HG03025 (cell line): ENCODE results near the gene ZFAND3.
"Not testable (repeated sequence)": the region's sequence is repeated elsewhere in the genome, so short reads cannot be mapped to it uniquely, and the experiment has no call there.

Experiments used
- ATAC-seq: cut with Tn5 transposase; IDR thresholded peaks from one replicate; pipeline ENCODE4 v1.9.1; 2021; ENCODE audit warnings: mild to moderate bottlenecking, moderate library complexity; ENCODE audit not compliant: unreplicated experiment, low FRiP score

The ZFAND3 gene

DNA sequence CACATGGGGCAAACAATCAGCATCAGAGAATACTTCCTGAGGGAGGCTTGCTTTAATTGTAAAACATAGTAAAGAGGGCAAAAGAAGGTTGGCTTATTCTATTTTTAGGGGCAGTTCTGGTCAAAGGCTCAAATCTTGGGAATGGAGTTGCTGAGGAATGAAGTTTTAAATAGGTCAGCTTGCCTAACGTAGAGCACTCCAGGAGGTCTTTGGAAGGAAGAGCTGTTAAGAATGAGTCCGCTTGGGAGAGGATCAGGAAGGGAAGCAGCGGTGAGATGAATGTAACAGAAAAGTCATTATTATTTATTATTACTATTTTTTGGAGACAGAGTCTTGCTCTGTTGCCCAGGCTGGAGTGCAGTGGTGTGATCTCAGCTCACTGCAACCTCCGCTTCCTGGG is 108.7 kb downstream of the ZFAND3 start:
- no peak for ATAC-seq

DNA sequence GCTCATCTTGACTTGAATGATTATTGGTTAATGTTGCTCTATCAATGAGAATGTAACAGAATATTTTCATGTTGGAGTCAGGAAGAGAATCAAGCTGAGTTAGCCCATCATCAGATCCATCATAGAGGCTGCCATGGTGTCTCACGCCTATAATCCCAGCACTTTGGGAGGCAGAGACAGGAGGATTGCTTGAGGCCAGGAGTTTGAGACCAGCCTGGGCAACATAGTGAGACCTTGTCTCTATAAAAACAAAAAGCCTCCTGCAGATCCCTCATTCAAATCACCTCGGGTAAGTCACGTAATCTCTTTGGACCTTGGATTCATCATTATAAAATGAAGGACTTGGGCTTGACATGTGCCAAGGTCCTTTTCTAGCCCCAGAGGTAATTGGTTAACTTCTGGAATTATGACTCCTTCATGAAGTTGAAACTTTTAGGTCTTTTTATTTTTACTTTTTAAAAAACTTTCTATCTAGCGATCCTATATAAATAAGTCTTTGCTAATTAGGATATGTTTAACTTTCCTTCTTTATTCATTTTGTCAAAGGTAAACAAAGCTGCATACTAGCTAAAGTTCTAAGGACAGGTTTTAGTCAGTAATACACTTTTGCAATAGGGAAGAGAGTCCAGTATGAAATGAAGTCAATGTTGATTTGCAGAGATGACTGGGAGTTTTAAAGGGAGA is 110.9 kb downstream of the ZFAND3 start:
- ATAC-seq, result no peak

DNA sequence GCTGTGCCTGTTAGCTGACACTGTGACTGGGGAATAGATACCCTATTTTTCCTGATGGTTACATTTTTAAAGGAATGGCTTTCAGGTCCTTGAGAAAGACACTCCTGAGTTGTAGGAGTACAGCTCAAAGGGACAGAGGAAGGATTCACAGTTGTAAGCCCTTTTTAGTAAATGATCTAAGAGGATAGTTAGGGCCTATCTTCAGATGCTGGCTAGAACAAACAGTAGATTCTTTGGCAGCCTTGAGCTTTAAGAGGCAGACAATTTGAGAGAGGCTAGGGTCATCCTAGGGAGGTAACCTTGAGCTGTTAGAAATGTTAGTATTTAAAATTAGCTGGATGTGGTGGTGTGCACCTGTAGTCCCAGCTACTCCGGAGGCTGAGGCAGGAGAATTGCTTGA is 111.5 kb downstream of the ZFAND3 start:
- ATAC-seq, result no peak

DNA sequence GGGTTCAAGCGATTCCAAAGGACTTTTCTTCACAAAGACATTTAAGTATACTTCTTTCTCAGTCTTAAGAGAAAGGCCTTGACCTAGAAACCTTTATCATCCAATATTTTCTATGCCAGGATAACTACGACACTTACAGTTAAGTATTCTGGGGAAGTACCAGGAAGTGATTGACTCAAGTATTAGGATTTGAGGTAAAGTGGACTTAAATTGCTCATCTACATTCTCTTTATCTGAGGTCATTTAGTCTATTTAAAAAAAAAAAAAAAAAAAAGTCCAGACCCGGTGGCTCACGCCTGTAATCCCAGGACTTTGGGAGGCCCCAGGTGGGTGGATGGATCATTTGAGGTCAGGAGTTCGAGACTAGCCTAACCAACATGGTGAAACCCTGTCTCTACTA is 114.7 kb downstream of the ZFAND3 start:
- no peak for ATAC-seq

DNA sequence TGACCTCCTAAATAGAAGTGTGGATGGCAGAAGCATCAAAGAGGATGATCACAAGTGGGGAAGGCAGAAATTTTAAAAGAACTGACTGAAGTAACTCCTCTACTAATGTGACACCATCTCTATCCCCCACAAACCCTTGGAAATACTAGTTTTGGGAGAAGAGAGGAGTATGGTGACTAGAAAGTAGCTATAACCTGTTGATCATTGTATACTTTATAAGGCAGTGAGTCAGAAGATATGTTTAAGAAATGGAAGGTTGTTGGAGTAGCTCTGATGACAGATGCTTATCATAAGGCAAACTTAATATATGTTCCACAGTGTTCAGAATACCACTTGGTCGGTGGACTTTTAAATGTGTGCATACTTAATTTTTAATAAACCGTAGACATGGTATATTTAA is 116.6 kb downstream of the ZFAND3 start:
- no peak for ATAC-seq

DNA sequence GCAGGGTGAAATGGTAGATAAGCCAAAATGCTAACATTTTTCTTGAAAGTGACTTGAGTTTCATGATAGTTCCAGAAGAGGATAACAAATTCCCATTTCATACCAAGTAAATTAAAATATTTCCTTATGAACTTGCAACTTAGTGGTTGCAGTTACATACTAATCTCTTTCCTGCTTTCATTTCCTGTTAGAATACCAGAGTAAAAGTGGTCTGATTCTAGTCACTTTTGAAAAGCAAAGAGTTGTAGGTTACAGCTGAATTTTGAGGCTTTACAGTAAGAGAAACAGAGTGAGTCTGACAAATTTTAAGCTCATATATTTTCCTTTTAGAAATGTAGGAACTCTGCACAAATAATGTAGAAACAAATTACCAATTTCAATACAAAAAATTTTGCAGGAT is 117.4 kb downstream of the ZFAND3 start:
- no peak for ATAC-seq

DNA sequence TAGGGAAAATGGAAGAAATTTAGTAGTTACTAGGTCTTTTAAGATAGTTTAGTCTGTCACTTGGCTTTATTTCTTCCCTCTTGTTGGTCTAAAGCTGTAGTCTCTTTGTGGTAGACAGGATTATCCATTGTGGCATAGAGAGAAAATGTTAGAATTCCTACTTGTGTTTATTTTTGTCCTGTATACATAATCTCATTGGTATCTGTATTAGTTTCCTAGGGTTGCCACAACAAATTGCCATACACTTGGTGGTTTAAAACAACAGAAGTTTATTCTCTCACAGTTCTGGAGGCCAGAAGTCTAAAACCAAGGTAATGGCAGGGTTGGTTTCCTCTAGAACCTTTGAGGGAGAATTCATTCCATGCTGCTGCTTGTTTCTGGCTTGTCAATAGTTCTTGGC is 119.4 kb downstream of the ZFAND3 start:
- ATAC-seq, result no peak

DNA sequence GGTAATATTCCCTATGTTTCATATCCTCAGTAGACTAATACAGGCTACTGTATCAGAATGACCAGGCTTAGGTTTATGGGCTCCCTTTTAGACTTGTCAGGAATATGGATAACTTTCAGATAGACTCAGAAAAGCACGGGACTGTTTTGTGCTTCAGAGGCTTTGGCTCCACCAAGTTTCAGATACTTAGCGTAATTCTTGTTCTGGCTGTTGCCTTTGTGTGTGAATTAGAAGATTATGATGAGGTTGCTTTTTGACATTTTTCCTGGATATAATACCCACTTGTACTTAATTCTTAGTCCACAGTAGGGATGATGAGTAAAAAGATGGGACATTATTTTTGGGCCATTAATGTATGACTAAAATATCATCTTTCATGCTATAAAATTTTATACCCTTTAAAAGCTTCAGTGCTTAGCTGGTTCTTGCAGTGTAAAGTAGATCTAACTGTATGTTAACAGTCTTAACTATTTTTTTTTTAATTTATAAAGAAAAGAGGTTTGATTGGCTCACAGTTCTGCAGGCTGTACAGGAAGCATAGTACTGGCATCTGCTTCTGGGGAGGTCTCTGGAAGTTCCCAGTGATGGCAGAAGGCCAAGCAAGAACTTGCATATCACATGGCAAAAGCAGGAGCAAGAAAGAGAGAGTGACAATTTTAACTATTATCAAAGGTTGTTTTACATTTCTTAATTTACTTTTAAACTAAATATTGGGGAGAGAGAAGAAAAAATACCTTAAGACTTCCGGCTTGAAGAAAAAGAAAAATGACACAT is 120.7 kb downstream of the ZFAND3 start:
- no peak for ATAC-seq

DNA sequence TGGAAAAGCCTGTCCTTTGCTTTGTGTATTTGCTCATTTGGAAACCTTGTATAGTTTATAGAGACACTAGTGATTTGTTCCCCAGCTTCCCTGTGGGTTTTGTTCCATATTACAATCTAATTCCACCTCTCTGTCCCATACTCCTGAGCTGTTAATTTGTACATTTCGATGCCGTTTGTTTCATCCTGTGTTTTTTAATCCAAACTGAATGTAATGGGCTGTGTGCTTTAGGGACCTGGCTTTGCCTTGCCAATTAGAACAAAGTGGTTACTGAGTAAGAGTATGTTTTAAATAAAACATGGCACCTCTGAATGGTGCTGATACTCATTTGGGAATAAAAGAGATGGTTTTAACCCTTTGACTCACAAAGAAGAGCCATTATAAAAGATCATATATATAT is 122.3 kb downstream of the ZFAND3 start:
- ATAC-seq, result no peak

DNA sequence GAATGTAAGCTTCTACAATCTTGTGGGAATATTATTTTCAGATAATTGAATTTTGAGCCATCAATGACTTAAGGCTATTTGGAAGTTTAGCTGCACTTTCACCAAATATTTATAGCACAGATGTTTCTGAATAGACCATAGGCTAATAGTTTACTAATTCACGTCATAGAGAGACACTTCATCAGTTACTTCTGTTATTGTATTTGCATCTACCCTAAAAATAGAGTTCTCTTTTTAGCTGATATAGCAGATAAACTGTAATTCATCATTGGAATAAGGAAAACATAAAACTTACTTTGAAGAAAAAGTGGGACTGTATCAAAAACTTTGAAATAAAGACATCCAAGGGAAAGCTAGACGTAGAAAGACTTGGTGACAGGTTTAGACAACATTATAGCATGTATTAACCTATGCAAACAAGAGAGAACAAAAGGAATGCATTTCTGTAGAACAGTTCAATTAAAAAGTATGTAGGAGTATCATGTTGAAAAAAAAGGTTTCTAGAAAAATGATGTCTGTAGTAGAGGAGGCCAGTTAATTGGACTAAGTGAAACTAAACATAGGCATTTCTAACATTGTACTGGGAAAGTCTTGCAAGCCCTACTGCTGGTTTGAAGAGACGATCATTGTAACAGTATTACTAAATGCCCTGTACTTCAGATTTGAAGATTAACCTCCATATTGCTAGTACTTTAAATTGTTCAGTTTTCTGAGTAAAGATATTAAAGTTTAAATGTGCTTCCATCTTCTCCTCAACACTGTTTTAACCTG is 123.3 kb downstream of the ZFAND3 start:
- no peak for ATAC-seq

DNA sequence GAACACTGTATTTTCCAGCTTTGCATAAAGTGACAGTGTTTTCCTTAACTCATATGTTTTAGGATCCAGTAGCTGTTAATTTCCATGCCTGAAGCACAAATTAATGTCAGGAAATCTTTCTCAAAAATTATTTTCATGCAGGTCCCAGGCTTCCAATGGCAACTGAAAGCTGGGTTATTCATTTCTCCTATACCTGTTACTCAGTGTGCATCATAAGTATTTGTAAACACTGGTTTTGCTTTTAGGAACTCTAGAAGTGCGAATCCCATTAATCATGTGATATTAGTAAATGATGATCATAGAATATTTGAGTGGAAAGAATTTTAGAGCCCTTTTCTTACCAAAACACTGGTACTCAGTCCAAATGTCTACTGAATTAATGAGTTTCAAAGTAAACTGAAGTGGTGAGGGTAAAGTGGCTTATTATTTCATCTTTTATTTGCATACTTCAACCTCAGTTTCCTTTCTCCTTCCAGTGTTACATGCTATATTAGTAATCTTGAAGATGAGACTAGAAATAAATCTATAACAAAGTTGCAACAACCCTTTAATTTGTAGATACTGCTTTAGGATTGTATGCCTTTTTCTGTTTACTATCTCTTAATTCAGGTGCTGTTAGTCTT is 124.0 kb downstream of the ZFAND3 start:
- no peak for ATAC-seq

DNA sequence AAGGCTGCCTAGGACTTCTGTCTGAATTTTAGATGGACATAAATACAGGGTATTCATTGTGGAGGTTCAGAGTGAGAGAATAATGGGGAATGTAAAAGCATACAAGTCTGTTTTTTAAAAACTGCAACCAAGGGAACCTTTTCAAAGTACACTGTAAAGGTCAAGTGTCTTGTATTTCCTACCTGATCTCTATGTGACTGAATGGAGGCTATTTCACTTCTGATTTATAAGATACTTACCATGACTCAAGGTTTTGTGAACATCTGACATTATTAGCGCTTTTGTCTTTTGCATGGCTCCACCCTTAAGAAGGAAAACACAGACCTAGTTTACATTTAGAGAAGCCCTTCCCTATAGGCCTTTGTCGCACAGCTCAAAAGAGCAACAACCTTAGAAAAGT is 126.5 kb downstream of the ZFAND3 start:
- ATAC-seq, result no peak

DNA sequence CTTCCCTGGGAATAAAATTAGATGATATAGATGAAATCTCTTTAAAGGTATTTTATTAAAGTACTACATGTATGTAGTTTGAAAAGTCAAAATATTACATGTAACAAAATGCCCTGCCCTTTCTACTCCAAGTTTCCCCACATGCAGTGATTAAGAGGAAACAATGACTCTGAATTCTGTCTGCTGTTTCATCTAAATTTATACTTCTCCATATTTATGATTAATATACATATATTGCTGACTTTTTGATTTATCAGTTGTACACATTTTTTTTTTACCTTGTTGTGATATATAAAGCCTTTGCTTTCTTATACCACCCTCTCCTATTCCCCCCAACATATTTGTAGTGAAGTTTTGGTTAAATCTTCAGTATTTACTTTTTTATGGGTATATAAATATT is 127.9 kb downstream of the ZFAND3 start:
- ATAC-seq, result no peak

DNA sequence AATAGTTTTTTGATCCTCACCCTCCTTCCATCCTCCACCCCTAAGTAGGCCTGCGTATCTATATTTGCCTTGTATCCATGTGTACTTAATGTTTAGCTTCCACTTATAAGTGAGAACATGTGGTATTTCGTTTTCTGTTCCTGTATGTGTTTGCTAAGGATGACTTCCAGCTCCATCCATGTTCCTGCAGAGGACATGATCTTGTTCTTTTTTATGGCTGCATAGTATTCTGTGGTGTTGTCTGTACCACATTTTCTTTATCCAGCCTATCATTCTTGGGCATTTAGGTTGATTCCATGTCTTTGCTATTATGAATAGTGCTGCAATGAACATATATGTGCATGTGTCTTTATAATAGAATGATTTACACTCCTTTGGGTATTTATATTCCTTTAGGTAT is 129.1 kb downstream of the ZFAND3 start:
- ATAC-seq, result not testable (repeated sequence)

DNA sequence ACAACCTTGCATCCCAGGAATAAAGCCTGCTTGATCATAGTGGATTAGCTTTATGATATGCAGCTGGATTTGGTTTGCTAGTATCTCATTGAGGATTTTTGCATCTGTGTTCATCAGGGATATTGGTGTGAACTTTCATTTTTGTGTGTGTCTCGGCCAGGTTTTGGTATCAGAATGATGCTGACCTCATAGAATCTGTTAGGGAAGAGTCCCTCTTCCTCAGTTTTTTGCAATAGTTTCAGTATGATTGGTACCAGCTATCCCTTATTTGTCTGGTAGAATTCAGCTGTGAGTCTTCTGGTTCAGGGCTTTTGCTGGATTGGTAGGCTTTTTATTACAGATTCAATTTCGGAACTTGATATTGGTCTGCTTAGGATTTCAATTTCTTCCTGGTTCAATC is 132.5 kb downstream of the ZFAND3 start:
- no peak for ATAC-seq

DNA sequence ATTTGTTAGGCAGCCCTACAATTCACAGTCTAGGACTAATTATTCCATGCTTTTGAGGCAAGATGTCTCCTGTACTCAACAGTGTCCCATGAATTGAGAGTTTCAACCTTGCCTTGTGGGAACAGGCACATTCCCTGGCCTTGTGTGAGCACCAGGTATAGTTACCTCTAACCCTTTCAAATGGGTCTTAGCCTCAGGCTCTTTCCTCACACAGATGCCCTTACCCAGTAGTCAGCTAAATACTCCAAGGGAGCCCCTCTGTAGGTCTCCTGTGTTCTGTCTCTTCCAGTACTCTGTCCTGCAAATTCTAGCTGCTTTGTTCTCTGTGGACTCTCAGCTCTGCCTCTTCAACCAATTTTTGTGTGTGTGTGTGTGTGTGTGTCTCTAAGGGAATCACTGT is 135.3 kb downstream of the ZFAND3 start:
- ATAC-seq, result no peak

DNA sequence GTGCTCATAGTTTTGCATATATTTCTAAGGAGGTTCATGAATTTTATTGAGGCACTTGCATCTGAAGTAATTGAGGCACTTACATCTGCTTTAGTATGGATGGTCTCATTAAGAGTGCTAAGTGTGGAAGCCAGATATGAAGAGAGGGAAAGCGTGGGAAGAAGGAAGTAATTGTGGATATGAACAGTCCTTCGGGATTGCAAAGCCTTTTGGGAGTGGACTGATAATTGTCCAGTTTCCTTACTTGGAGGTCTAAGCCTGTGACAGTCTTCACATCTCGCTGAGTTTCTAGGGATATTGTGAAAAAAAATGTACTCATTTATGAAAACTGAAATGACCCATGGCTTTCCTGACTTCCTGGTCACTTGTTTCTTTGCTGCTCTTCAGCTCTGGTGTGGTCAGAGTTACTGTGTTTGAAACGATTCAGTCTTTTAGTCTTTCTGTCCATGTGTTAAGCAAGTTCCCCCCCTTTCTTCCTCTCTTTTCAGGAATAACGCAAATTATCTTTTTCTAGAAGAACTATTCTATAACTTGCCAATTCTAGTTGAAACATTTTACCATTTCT is 137.3 kb downstream of the ZFAND3 start:
- ATAC-seq, result no peak

DNA sequence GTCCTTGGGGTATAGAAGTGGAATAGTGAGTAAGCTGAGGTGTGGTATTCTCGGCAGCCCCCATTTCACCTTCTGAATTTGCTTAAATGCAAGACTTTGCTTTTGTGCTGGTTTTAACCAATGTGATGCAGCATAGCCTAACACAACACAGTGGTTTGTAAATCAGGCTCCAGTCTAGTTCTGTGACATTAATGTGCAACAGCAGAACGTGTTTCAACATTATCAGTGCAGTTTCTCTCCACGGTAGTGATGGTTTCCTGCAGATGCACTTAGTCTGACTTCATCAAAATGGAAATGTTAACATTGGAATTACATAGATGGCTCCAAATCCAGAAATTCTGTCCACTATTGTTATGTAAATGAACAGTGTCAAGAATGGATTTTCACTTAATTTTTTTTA is 139.5 kb downstream of the ZFAND3 start:
- ATAC-seq, result no peak

DNA sequence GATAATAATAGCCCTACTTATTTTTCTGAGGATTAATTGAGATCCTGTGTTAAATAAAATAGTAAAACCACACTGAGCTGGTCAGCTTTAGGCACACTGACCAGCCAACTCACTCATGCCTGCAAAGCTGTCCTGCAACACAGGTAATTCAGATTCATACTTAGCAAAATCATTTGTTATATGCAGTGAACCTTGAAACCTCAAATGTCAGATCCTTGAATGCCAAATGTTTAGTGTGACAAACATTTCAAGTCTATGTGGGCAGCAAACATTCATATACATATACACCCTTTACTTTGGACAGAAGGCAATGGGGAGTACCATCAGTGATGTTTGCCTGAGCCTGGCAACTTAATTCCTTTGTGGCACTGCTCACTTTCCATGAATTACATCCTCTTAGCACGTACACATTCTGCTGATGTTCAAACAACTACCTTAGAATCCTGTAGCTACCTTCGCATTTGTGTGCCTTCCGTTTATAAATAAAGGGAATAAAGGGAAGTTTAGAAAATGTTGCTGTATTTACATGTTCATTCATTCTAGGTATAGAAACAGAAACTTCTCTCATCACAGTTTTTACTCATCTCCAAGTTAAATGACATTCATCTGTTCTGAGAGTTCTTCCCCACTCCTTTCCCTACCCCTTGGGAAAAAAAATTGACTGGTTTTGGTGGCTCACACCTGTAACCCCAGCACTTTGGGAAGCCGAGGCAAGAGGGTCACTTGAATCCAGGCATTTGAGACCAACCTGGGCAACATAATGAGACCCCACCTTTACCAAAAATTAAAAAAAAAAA is 140.8 kb downstream of the ZFAND3 start:
- no peak for ATAC-seq

DNA sequence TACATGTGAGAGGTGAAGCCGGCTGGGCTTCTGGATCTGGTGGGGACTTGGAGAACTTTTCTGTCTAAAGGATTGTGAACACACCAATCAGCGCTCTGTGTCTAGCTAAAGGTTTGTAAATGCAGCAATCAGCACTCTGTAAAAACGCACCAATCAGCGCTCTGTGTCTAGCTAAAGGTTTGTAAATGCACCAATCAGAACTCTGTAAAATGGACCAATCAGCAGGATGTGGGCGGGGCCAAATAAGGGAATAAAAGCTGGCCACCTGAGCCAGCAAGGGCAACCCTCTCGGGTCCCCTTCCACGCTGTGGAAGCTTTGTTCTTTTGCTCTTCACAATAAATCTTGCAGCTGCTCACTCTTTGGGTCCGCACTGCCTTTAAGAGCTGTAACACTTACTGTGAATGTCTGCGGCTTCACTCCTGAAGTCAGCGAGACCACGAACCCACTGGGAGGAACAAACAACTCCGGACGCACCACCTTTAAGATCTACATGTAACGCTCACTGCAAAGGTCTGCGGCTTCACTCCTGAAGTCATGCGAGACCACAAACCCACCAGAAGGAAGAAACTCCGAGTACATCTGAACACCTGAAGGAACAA is 143.1 kb downstream of the ZFAND3 start:
- not testable (repeated sequence) for ATAC-seq
